Tibial artery (tissue), 4 donors: Measurements from ENCODE around the gene GPRIN2.
A peak's percentile ranks its signal among the peaks of the same experiment; 100 is the strongest.
"Not testable (repeated sequence)": the region's sequence is repeated elsewhere in the genome, so short reads cannot be mapped to it uniquely, and the experiment has no call there.

Source experiments
- DNase-seq, 2 donors: peaks; one replicate each; pipeline ENCODE4 v3.0.0-alpha.2; 2019
- H3K27ac ChIP-seq, 2 donors: fragments of 200-600 bp; sonication (generic) in 1 of 2; 1 replicate in 1 of 2; 2 replicates in 1 of 2; pipeline ENCODE4 v1.5.1; 2018 to 2019; ENCODE audit warnings: mild to moderate bottlenecking in 1 of 2
- H3K27me3 ChIP-seq, 2 donors: fragments of 200-600 bp; sonication (generic) in 1 of 2; one replicate each; pipeline versions ENCODE4 v1.5.1 to v1.6.0; 2016 to 2019
- H3K36me3 ChIP-seq, 3 donors: fragments of 200-600 bp; sonication (generic) in 2 of 3; one replicate each; pipeline ENCODE4 v1.5.1; 2016 to 2019; ENCODE audit warnings: mild to moderate bottlenecking in 2 of 3
- H3K4me1 ChIP-seq, 4 donors: fragments of 200-600 bp; sonication (generic) in 2 of 4; 1 replicate in 3 of 4; 2 replicates in 1 of 4; pipeline ENCODE4 v1.5.1; 2016 to 2019
- H3K4me3 ChIP-seq, 2 donors: fragments of 200-600 bp; sonication (generic) in 1 of 2; 1 replicate in 1 of 2; 2 replicates in 1 of 2; pipeline ENCODE4 v1.5.1; 2018 to 2019; ENCODE audit warnings: mild to moderate bottlenecking in 2 of 2
- H3K9me3 ChIP-seq, 3 donors: fragments of 200-600 bp; sonication (generic) in 1 of 3; one replicate each; pipeline ENCODE4 v1.5.1; 2016 to 2019
- intact Hi-C: fragments of 100-400 bp; cut with DNase I; formaldehyde crosslinking; loops from one replicate; pipeline ENCODE4 v1.15.0; 2023; ENCODE audit warnings: low total_unique reads

The GPRIN2 gene

DNA sequence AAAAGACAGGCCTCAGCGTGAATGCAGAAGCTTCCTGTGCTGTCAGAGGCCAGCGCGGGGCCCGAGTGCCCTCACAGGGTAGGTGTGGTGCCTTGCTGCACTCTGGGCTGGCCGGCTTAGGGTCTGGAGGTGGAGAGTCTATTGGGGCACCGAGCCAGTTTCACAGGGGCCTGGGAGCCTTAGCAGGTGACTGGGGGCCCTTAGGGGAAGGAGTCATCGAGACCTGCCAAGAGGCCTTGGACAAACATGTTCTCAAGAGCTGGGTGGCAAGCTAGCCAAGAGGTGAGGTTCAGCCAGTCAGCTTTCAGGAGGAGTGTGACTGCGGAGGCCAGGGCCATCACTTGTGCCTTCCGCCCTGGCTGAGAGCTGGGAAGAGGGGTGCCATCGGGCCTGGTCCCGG lies 26.1 kb upstream of the GPRIN2 start:
- DNase-seq, H3K9me3 ChIP-seq, H3K4me3 ChIP-seq, H3K4me1 ChIP-seq, H3K36me3 ChIP-seq, intact Hi-C loops, H3K27ac ChIP-seq, H3K27me3 ChIP-seq: not testable (repeated sequence)

DNA sequence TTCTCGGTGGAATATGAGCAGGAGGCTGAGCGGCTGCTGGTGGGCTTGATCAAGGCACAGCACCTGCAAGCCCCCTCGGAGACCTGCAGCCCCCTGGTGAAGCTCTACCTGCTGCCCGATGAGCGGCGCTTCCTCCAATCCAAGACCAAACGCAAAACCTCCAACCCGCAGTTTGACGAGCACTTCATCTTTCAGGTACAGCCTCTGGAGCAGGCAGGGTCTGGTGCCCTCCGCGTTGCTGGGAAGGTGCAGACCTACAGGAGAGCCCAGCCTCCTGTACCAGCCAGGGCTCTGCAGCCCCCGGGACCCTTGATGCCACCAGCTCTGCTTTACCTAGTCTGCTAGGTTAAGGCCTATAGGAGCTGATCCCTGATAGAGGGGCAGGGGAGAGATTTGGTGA lies 25.5 kb upstream of the GPRIN2 start:
- H3K4me3 ChIP-seq, DNase-seq, H3K36me3 ChIP-seq, H3K27me3 ChIP-seq, H3K9me3 ChIP-seq, H3K4me1 ChIP-seq, intact Hi-C loops, H3K27ac ChIP-seq: not testable (repeated sequence)

DNA sequence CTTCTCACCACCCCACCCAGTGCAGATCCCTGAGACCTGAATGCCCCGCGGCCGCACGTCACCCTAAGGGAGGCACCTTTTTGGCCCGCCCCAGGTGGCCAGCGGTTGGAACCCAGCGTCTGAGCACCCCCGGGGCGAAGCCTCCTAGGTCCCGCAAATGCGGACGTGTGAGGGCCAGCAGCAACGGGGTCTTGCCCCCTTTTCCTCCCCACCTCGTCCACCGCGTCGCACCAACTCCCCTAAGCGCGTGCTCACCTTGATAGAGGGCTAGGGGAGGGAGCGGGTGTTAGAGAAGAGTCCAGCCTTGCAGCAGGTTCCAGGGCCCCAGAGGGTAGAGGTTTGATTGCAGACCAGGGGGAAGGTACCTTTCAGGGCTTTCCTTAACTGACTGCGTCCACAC lies 22.9 kb upstream of the GPRIN2 start:
- H3K4me1 ChIP-seq, intact Hi-C loops, DNase-seq, H3K36me3 ChIP-seq, H3K27ac ChIP-seq, H3K27me3 ChIP-seq, H3K4me3 ChIP-seq, H3K9me3 ChIP-seq: not testable (repeated sequence)

DNA sequence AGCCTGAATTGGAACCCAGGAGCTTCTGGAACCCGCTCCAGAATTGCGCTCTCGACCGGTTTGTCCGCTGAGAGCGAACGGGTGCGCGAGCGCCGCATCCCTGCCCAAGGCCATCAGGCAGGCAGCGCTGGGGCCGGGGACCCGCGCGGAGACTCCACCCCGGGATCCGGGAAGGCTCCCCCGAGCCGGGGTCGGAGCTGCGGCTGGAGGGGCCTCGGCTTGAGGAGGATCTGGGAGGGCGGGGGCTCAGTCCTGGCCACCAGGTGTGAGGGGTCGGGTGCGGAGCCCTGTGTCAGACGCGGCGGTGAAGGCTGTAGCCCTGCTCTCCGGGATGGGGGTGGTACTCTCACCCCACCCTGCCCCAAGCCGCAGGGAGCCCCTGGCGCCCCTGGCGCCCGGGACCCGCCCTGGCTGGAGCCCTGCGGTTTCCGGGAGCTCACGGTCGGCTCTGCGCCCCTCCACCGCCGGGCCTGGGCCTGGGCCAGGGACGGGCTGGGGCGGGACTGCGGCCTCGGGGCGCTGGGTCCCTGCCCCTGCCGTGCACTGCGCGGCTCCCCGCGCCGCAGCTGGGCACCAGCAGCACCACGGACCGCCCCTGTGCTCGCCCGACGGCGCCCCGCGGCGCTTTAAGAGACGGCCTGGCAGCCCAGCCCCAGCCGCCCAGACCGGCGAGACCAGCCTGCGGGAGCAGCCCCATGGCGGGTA lies 22.2 kb upstream of the GPRIN2 start, which contains the start of gene SYT15:
TSS of gene SYT15 (plus strand) at position 655 of the 705 bp plus-strand sequence. CDS start at position 696, 41 bp downstream.
- H3K9me3 ChIP-seq, H3K27me3 ChIP-seq, H3K27ac ChIP-seq, intact Hi-C loops, H3K36me3 ChIP-seq, DNase-seq, H3K4me1 ChIP-seq: not testable (repeated sequence)
- H3K4me3 ChIP-seq = peak within 1 kb of the TSS; percentile 27 to 31

DNA sequence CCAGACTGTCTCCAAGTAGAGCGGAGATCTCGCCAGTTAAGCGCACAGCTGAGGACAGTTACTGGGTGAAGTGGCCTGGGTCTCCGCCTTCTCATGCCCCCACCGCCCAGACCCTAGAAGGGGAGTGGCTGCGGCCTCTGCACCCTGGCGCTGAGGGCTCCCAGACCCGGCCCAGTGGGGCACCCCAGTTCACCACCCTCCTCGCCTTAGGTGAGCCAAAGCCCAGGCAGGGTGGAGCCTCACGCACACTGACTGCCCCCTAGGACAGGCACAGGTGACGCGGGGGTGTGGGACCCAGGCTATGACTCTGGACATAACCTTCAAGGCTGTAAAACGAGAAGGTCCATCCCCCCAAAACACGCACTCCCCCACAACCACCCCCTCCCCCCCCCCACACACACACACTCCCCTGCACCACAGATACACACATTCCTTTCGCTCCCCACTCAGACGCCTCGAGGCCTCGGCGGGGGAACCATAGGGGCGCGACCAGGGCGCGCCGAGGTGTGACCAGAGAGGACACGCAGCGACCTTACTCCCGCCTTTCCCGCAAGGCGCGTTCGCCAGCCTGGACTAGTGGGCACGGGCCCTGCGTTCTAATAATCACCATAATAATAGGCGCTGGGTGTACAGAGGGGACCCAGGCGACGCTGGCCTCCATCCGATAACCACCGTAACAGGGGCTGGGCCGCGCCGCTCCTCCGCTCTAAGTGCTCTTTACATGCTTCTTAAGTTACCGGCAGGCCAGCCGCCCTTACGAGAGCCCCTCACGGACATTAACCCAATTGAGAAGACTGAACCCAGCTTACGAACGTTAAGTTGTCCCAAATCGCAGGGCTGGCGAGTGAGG lies 21.4 kb upstream of the GPRIN2 start:
- H3K36me3 ChIP-seq, H3K27ac ChIP-seq, H3K27me3 ChIP-seq, DNase-seq, intact Hi-C loops, H3K9me3 ChIP-seq, H3K4me1 ChIP-seq: not testable (repeated sequence)
- H3K4me3 ChIP-seq = peak overlapping the region; percentile 27 to 31

DNA sequence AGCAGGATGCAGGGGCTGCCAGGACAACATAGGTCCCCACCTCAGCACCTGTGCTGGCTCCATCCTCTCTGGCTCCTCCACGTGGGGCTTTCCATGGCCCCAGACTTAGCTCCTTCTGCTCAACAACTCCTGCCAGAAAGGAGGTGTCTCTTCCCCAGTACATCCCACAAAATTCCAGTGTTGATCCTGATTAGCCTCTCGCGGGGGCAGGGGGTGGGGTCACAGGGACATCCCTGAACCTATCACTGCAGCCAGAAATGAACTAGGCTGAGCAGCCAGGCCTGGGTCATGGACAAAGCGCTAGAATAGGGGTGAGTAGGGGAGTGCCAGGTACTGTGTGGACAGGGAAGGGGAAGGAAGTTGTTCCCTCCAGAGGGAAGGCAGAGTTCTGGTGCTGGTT lies 17.4 kb upstream of the GPRIN2 start:
- intact Hi-C loops, H3K9me3 ChIP-seq, DNase-seq, H3K4me3 ChIP-seq, H3K36me3 ChIP-seq, H3K27me3 ChIP-seq, H3K4me1 ChIP-seq, H3K27ac ChIP-seq: not testable (repeated sequence)

DNA sequence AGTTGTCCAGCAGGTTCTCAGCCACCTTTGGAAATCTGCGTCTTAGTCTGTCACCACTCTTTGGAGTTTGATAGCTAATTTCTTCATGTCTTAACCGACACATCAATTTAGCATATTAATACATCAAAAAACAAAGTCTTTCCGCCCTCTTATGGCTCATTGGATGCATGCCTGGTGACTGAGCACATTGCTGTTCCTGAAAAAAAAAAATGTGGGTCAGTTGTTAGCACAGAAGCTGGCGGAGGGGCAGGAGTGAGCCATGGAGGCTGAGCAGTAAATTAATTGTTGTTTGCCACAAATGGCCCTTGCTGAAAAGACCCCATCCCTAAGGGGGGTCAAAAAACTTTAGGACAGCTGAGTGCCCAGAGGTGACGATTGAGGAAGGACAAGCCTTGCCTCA lies 16.9 kb upstream of the GPRIN2 start:
- H3K4me1 ChIP-seq, H3K9me3 ChIP-seq, H3K4me3 ChIP-seq, H3K27me3 ChIP-seq, intact Hi-C loops, H3K36me3 ChIP-seq, DNase-seq, H3K27ac ChIP-seq: not testable (repeated sequence)

DNA sequence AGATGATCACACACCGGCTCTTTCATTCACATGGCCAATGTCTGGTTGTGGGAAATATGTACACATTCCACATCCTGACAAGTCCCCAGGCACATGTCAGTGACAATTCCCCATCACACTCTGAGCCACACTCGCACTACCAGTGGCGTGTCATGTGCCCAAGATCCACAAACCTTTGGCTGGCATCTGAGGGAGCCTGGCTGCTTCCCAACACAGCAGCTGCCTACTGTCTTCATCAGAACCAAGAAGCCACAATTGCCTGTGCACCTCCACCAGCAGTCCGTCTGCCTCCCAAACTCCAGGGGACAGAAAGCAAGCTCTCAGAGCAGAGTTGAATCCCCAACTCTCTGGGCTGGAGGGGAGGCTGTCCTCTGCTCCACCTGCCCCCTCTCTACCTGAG lies 16.3 kb upstream of the GPRIN2 start:
- H3K27me3 ChIP-seq, H3K4me1 ChIP-seq, H3K9me3 ChIP-seq, intact Hi-C loops, H3K4me3 ChIP-seq, H3K27ac ChIP-seq, H3K36me3 ChIP-seq: not testable (repeated sequence)
- peak in 1 of 2 donors; percentile 65 for DNase-seq

DNA sequence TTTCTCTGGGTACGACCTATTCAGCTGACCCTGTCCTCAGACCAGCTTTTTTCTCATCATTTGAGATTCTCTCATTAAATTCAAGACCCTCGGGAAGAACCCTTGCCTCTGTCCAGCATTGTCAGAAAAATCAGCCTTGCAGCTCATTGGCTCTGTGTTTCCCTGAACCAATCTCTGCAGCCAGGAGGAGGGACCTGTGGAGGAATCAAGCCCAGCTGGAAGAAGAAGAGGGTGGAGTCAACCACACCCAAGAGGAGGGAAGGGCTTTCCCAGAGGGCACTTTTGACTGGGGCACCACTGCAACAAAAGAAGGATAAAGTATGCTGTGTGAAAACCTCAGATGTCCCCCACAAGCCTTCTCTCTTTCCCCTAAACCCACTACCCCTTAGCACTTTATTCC lies 14.2 kb upstream of the GPRIN2 start:
- H3K4me1 ChIP-seq, H3K9me3 ChIP-seq, H3K27ac ChIP-seq, DNase-seq, H3K36me3 ChIP-seq, H3K4me3 ChIP-seq, H3K27me3 ChIP-seq, intact Hi-C loops: not testable (repeated sequence)

DNA sequence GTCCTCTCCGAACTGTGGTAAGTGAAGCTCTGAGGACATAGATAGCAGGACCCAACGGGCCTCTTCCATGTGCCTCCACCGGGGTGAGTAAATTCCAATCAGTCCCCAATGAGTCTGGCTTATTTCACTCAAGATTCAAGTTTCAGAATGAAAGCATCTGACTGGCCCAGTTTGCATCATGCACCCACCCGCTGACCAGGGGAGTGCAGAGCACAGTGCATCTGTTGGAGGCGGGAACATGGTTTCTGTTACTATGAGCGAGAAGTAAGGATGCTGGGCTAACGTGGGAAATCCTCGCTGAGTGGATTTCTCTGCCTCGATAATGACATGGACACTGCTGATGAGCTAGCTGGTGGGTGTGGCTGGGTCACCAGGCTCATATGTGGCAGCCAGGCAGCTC lies 10.7 kb upstream of the GPRIN2 start:
- DNase-seq, intact Hi-C loops, H3K9me3 ChIP-seq, H3K27me3 ChIP-seq, H3K27ac ChIP-seq, H3K4me3 ChIP-seq, H3K4me1 ChIP-seq, H3K36me3 ChIP-seq: not testable (repeated sequence)
